ENCODE data around the gene CC2D2B. TPM values are rescaled to one million over a fixed set of nuclear protein-coding genes. Genes with fewer than 3 reads are reported as not detected.

CC2D2B gene
- total and polyA plus RNA-seq, 4 donors, result 0.05 to 0.59 (median 0.08) TPM

DNA sequence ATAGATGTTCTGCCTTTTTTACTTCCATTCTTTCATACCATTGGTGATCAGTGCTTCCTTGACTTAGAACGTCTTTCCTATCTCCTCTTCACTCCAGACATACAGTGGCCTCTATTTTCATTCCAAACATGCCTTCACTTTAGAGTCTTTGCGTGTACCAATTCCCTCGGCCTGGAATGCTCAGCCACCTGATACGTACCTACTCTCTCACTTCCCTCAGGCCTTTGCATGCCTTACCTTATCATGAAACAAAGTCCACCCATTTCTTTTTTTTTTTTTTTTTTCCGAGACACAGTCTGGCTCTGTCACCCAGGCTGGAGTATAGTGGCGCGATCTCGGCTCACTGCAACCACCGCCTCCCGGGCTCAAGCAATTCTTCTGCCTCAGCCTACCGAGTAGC is 133.4 kb downstream of the CC2D2B start:
- Histone ChIP-seq H3K27me3 (ENCODE audit: control insufficient read depth in 4 of 4, insufficient read depth in 4 of 4, low read length in 3 of 4) (no peaks in the 10 kb centered on the region), H3K27ac (ENCODE audit: low read depth in 1 of 2, low read length in 2 of 2) (no peak overlapping the region), H3K9ac (ENCODE audit: low read depth in 1 of 2, low read length in 2 of 2) (no peak overlapping the region), H3K4me3 (ENCODE audit: low read depth in 1 of 3, low read length in 3 of 3) (no peak overlapping the region), H3K9me3 (ENCODE audit: control insufficient read depth in 4 of 4, low read length in 3 of 4) (peaks cover 0 to 2% (median 0%) of the 10 kb centered on the region in 4 donors), H3K36me3 (ENCODE audit: control insufficient read depth in 4 of 4, insufficient read depth in 3 of 4, low read depth in 1 of 4, low read length in 3 of 4) (no peaks in the 10 kb centered on the region), H3K4me1 (ENCODE audit: control insufficient read depth in 4 of 4, insufficient read depth in 4 of 4, low read length in 3 of 4) (peaks cover 0 to 12% (median under 1%) of the 10 kb centered on the region in 4 donors)
- no peak for TF ChIP-seq YY1 (IDR thresholded peaks at IDR 0.05)
- no peak for TF ChIP-seq NR2F2 (IDR thresholded peaks at IDR 0.05)
- no peak for TF ChIP-seq RXRA (IDR thresholded peaks at IDR 0.05)
- TF ChIP-seq FOXA1 (IDR thresholded peaks at IDR 0.05), result no peak
- TF ChIP-seq EGR1 (IDR thresholded peaks at IDR 0.05; ENCODE audit: low read depth in 2 of 2), result no peak
- no peak for TF ChIP-seq HNF4G (IDR thresholded peaks at IDR 0.05)
- no peak for TF ChIP-seq FOXA2 (IDR thresholded peaks at IDR 0.05)
- TF ChIP-seq RAD21 (IDR thresholded peaks at IDR 0.05), result no peak
- no peak for DNase-seq (ENCODE audit: low spot score)
- 97% methylated on average over 11 of the region's 11 CpGs for WGBS

DNA sequence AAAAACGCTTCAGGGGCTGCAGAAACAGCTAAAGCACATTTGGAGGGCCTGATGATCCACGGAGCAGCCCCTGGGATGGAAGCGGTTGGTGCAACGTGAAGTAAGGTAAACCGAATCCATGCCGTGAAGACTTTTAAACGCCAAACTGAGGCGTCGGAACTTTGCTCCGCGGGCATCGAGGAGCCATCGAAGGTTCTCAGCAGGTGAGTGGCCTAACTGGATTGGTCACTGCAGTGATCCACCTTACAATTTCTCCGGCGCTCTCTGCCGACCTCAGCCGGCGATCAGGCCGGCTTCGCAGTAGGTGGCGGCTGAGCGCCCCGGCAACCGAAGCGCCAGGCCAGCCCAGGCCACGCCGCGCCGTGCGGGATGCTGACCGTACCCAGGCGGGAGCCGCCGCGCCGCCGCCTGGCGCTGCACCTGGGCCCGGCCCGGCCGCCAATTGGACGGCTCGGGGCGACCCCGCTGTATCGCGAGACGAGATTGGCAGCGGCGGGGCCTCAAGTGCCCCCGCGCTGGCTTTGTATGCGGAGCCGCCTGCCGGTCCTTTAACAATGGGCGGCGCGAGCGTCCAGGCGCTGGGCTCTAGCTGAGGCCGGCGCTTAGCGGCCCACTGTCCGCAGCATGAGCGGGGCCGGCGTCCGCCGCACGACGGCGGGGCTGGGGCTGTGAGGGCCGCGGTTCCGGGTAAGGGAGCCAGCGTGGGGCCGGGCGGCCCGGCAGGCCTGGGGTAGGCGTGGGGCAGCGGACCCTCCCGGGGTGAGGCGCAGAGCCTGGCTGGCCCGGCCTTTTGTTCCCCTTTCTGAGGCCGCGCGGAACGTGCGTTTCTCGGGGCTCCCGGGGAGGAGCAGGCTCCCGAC is 135.5 kb downstream of the CC2D2B start, which contains the start of gene CCNJ:
Gene CCNJ, plus strand, starts transcription at position 551 of the 860 bp plus-strand sequence. CDS start 811 bp downstream, outside the sequence.
- H3K4me1 ChIP-seq (ENCODE audit: control insufficient read depth in 4 of 4, insufficient read depth in 4 of 4, low read length in 3 of 4), result peaks cover 0 to 12% (median under 1%) of the 10 kb centered on the region in 4 donors
- H3K36me3 ChIP-seq (ENCODE audit: control insufficient read depth in 4 of 4, insufficient read depth in 3 of 4, low read depth in 1 of 4, low read length in 3 of 4), result no peaks in the 10 kb centered on the region
- 4% methylated on average over 92 of the region's 92 CpGs for WGBS
- peak within 1 kb of the TSS; percentile 59 to 62 for H3K27ac ChIP-seq (ENCODE audit: low read depth in 1 of 2, low read length in 2 of 2)
- H3K9ac ChIP-seq (ENCODE audit: low read depth in 1 of 2, low read length in 2 of 2), result peak within 1 kb of the TSS; percentile 55 to 58
- H3K4me3 ChIP-seq (ENCODE audit: low read depth in 1 of 3, low read length in 3 of 3), result peak within 1 kb of the TSS; percentile 65 to 92 (median 75)
- no peaks in the 10 kb centered on the region for H3K27me3 ChIP-seq (ENCODE audit: control insufficient read depth in 4 of 4, insufficient read depth in 4 of 4, low read length in 3 of 4)
- TF ChIP-seq, protein P1, sequence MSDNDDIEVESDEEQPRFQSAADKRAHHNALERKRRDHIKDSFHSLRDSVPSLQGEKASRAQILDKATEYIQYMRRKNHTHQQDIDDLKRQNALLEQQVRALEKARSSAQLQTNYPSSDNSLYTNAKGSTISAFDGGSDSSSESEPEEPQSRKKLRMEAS (IDR thresholded peaks at IDR 0.05), result peak; percentile 66
- TF ChIP-seq FOXA2 (IDR thresholded peaks at IDR 0.05), result no peak
- TF ChIP-seq, protein P2, sequence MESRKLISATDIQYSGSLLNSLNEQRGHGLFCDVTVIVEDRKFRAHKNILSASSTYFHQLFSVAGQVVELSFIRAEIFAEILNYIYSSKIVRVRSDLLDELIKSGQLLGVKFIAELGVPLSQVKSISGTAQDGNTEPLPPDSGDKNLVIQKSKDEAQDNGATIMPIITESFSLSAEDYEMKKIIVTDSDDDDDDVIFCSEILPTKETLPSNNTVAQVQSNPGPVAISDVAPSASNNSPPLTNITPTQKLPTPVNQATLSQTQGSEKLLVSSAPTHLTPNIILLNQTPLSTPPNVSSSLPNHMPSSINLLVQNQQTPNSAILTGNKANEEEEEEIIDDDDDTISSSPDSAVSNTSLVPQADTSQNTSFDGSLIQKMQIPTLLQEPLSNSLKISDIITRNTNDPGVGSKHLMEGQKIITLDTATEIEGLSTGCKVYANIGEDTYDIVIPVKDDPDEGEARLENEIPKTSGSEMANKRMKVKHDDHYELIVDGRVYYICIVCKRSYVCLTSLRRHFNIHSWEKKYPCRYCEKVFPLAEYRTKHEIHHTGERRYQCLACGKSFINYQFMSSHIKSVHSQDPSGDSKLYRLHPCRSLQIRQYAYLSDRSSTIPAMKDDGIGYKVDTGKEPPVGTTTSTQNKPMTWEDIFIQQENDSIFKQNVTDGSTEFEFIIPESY (IDR thresholded peaks at IDR 0.05), result peak; percentile 96
- TF ChIP-seq NR2F2 (IDR thresholded peaks at IDR 0.05), result no peak
- peak; percentile 57 for TF ChIP-seq YY1 (IDR thresholded peaks at IDR 0.05)
- DNase-seq (ENCODE audit: low spot score), result peak; percentile 81
- H3K9me3 ChIP-seq (ENCODE audit: control insufficient read depth in 4 of 4, low read length in 3 of 4), result peaks cover 0 to 2% (median 0%) of the 10 kb centered on the region in 4 donors

DNA sequence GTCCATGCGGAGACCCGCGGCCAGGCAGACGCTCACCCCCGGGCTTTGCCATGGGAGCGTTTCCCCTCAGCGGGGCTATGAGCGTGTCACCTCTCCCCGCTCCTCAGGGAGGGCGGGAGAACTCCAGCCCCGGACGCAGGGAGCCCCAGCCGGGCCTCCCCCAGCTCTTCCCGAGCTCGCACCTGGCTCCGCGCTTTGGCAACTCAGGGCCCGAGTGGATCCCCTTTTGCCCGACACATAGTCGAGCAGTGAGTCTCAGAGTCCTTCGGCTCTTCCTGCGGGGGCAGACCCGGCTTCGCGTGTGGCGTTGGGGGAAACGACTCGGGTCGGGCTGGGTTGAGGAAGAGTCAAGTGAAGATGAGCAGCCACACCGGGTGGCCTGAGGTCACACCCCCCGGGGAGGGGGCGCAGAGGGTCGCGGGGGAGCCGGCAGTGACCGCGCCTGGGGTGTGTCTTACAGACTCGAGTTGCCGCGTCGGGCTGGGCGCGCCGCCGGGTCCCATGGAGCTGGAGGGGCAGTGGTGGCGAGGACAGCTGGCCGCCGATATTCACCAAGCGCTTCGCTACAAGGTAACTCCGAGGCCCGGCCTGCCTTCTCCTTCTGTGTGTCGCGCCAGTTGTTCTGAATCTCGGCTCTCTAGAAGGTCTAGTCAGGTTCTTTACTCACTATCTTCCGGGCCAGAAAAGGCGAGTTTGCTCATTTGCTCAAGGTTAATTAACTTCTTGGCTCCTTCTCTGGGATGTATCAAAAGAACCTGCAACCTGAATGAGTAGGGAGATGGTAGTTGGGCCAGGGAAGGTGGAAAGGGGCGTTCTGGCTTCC is 136.3 kb downstream of the CC2D2B start:
- peak overlapping the region; percentile 59 to 62 for H3K27ac ChIP-seq (ENCODE audit: low read depth in 1 of 2, low read length in 2 of 2)

More for the DNA sequence above, 136.3 kb downstream of the CC2D2B start:
- no peak for TF ChIP-seq SP1 (IDR thresholded peaks at IDR 0.05)
- H3K9ac ChIP-seq (ENCODE audit: low read depth in 1 of 2, low read length in 2 of 2), result peak overlapping the region; percentile 55 to 58
- H3K36me3 ChIP-seq (ENCODE audit: control insufficient read depth in 4 of 4, insufficient read depth in 3 of 4, low read depth in 1 of 4, low read length in 3 of 4), result no peaks in the 10 kb centered on the region
- peaks cover 0 to 2% (median 0%) of the 10 kb centered on the region in 4 donors for H3K9me3 ChIP-seq (ENCODE audit: control insufficient read depth in 4 of 4, low read length in 3 of 4)
- no peaks in the 10 kb centered on the region for H3K27me3 ChIP-seq (ENCODE audit: control insufficient read depth in 4 of 4, insufficient read depth in 4 of 4, low read length in 3 of 4)
- peak overlapping the region; percentile 65 to 92 (median 75) for H3K4me3 ChIP-seq (ENCODE audit: low read depth in 1 of 3, low read length in 3 of 3)
- DNase-seq (ENCODE audit: low spot score), result peak; percentile 57
- 15% methylated on average over 58 of the region's 58 CpGs for WGBS
- H3K4me1 ChIP-seq (ENCODE audit: control insufficient read depth in 4 of 4, insufficient read depth in 4 of 4, low read length in 3 of 4), result peaks cover 0 to 12% (median under 1%) of the 10 kb centered on the region in 4 donors
